DOHH2 (cell line): Measurements from ENCODE around the gene VSIR.

Source experiments
- H3F3A ChIP-seq: fragments of 200-600 bp; sonication (generic), shearing (Covaris generic); 2 replicates; pipeline ENCODE4 v1.6.0; 2016; ENCODE audit warnings: antibody characterized with exemption, mild to moderate bottlenecking; ENCODE audit not compliant: control insufficient read depth, insufficient read depth
- H3K27ac ChIP-seq: fragments of 200-600 bp; sonication (generic); 2 replicates; pipeline ENCODE4 v1.5.1; 2014; ENCODE audit warnings: low read depth, mild to moderate bottlenecking, low read length, moderate library complexity
- H3K27me3 ChIP-seq: fragments of 200-600 bp; sonication (generic); 2 replicates; pipeline ENCODE4 v1.6.1; 2014; ENCODE audit warnings: mild to moderate bottlenecking, low read length, mixed read lengths; ENCODE audit not compliant: control insufficient read depth
- H3K36me3 ChIP-seq: fragments of 200-600 bp; sonication (generic); 2 replicates; pipeline ENCODE4 v1.6.1; 2014; ENCODE audit warnings: mild to moderate bottlenecking, low read length, moderate library complexity, mixed read lengths; ENCODE audit not compliant: control insufficient read depth
- H3K4me1 ChIP-seq: fragments of 200-600 bp; sonication (generic); 2 replicates; pipeline ENCODE4 v1.6.1; 2014; ENCODE audit warnings: mild to moderate bottlenecking, low read length, mixed read lengths; ENCODE audit not compliant: control insufficient read depth
- H3K4me2 ChIP-seq: fragments of 200-600 bp; sonication (generic); 2 replicates; pipeline ENCODE4 v1.6.0; 2014; ENCODE audit warnings: mild to moderate bottlenecking, low read length, moderate library complexity
- H3K4me3 ChIP-seq: fragments of 200-600 bp; sonication (generic); 2 replicates; pipeline ENCODE4 v1.5.1; 2014; ENCODE audit warnings: mild to moderate bottlenecking, low read length, mixed read lengths
- H3K79me2 ChIP-seq: fragments of 200-600 bp; sonication (generic); 2 replicates; pipeline ENCODE4 v1.6.1; 2014; ENCODE audit warnings: mild to moderate bottlenecking, low read length, mixed read lengths; ENCODE audit not compliant: control insufficient read depth
- H3K9me2 ChIP-seq: fragments of 200-600 bp; sonication (generic); replicated peaks from 2 replicates; pipeline ENCODE4 v1.6.1; 2014; ENCODE audit warnings: mild to moderate bottlenecking, low read length, mixed read lengths; ENCODE audit not compliant: control insufficient read depth
- H3K9me3 ChIP-seq: fragments of 200-600 bp; sonication (generic); 2 replicates; pipeline ENCODE4 v1.6.1; 2014; ENCODE audit warnings: antibody characterized with exemption, low read length, mixed read lengths; ENCODE audit not compliant: control insufficient read depth, insufficient read depth
- H4K20me1 ChIP-seq: fragments of 200-600 bp; sonication (generic); 2 replicates; pipeline ENCODE4 v1.6.0; 2014; ENCODE audit warnings: low read depth, mild to moderate bottlenecking, antibody characterized with exemption, low read length, moderate library complexity; ENCODE audit not compliant: control insufficient read depth, insufficient read depth
- CTCF ChIP-seq: fragments of 200-600 bp; sonication (generic); IDR thresholded peaks from one replicate; pipeline ENCODE4 v1.5.1; 2014; ENCODE audit warnings: antibody characterized with exemption, mild to moderate bottlenecking, low read depth, low read length; ENCODE audit not compliant: poor library complexity, severe bottlenecking
- EZH2phosphoT487 ChIP-seq: fragments of 200-600 bp; sonication (generic); IDR thresholded peaks from 2 replicates; pipeline ENCODE4 v1.6.1; 2017; ENCODE audit warnings: borderline replicate concordance, mild to moderate bottlenecking, antibody characterized with exemption, low read length, moderate library complexity, mixed read lengths

Gene VSIR

GRCh38 chr10:71712572-71713134, 60.7 kb downstream of the VSIR start:
- Histone ChIP-seq H3K4me3 (no peak overlapping the region), H3K79me2 (no peaks in the 10 kb centered on the region), H3K27me3 (peaks cover 3% of the 10 kb centered on the region; the same call in 1 of the 2 replicates), H3K27ac (no peak overlapping the region), H3K4me2 (no peak overlapping the region), H4K20me1 (no peaks in the 10 kb centered on the region), H3K4me1 (peaks cover 14% of the 10 kb centered on the region), H3K9me2 (no peaks in the 10 kb centered on the region), H3K36me3 (no peaks in the 10 kb centered on the region), H3F3A (no peaks in the 10 kb centered on the region), H3K9me3 (no peaks in the 10 kb centered on the region)
- TF ChIP-seq CTCF (no peak), EZH2phosphoT487 (no peak)

- H3K36me3 ChIP-seq: no peaks in the 10 kb centered on the region
- H3K9me3 ChIP-seq: no peaks in the 10 kb centered on the region
- H3F3A ChIP-seq: no peaks in the 10 kb centered on the region
- H3K27me3 ChIP-seq: peaks cover 3% of the 10 kb centered on the region; the same call in 1 of the 2 replicates
- no peak overlapping the region for H3K4me3 ChIP-seq
- H4K20me1 ChIP-seq: no peaks in the 10 kb centered on the region
- peaks cover 14% of the 10 kb centered on the region for H3K4me1 ChIP-seq
- H3K27ac ChIP-seq: no peak overlapping the region
- no peak for TF ChIP-seq CTCF
- TF ChIP-seq EZH2phosphoT487: no peak
- no peaks in the 10 kb centered on the region for H3K9me2 ChIP-seq
- H3K4me2 ChIP-seq: no peak overlapping the region
- no peaks in the 10 kb centered on the region for H3K79me2 ChIP-seq
These were observed 61.1 kb downstream of the VSIR start for GRCh38 chr10:71712170-71712569.

GRCh38 chr10:71711052-71711623, 62.2 kb downstream of the VSIR start:
- Histone ChIP-seq H3K36me3 (no peaks in the 10 kb centered on the region), H3K4me3 (no peak overlapping the region), H4K20me1 (no peaks in the 10 kb centered on the region), H3K4me1 (peaks cover 14% of the 10 kb centered on the region), H3K9me3 (no peaks in the 10 kb centered on the region), H3K27me3 (peaks cover 3% of the 10 kb centered on the region; the same call in 1 of the 2 replicates), H3K79me2 (no peaks in the 10 kb centered on the region), H3F3A (no peaks in the 10 kb centered on the region), H3K27ac (no peak overlapping the region), H3K4me2 (no peak overlapping the region), H3K9me2 (no peaks in the 10 kb centered on the region)
- no peak for TF ChIP-seq EZH2phosphoT487
- TF ChIP-seq CTCF: no peak
